Measurements from ENCODE around the gene DNAJB2.

DNA sequence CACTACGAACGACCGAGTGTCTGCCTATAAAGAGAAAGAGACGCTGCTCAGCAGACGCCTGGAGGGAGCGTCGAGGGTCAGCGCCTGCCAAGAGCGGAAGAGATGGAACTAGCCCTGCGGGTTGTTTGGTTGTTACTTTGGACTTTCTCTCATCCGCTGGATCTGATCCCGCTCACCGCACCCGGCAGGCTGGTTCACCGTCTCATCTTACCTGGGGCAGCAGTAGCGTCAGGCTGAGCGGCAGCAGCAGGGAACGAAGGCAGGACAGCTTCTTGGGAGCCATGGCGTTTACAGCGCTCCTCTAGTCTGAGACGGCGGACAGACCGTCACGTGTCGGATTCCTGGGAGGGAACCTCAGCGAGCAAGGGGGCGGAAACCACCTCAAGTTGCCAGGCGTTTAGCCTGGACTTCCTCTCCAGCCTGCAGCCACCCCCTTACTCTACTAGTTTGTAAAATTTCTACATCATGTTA is 35.8 kb upstream of the DNAJB2 start:
- TF ChIP-seq CHD4 (IDR thresholded peaks at IDR 0.05; ENCODE audit: borderline replicate concordance): no peak
- 0 out of 2 replicates have a peak, but pooled peaks have one; percentile 11 for TF ChIP-seq POLR2A (IDR thresholded peaks at IDR 0.05; ENCODE audit: low read length)
- no peak for TF ChIP-seq TP53 (CRISPR knock-in tag; IDR thresholded peaks at IDR 0.05)
- no peak for TF ChIP-seq MAFK (IDR thresholded peaks at IDR 0.05; ENCODE audit: partially characterized antibody)

Data from A549 (cell line).